ENCODE measurements around the gene CDK6. TPM values are rescaled to one million over a fixed set of nuclear protein-coding genes. Genes with fewer than 3 reads are reported as not detected.

The CDK6 gene
- total and polyA plus RNA-seq, 9 of the 15 experiments (the other 6 are each of a cell fraction or from before 2014, with no cell fraction given), result 7.6 to 109 (median 44.4) TPM

GRCh38 chr7:92830027-92830426 is 6.3 kb downstream of the CDK6 start:
- Histone ChIP-seq H2AFZ (ENCODE audit: low read depth, low read length) (no peak overlapping the region), H3K9me3 (replicated peaks; ENCODE audit: control insufficient read depth, insufficient read depth, low read depth, low read length) (peaks cover 4% of the 10 kb centered on the region; the same call in 1 of the 2 replicates), H3K27ac (ENCODE audit: extremely low read depth, low read depth, low read length) (no peak overlapping the region), H3K4me2 (ENCODE audit: insufficient read depth, low read length) (no peak overlapping the region), H4K20me1 (replicated peaks; ENCODE audit: control insufficient read depth, insufficient read depth, low read length) (peaks cover 9% of the 10 kb centered on the region; the same call in 1 of the 2 replicates), H3K4me3 (no peak overlapping the region), H3K9me1 (ENCODE audit: control insufficient read depth, insufficient read depth, low read length) (no peaks in the 10 kb centered on the region), H3K9ac (ENCODE audit: insufficient read depth in 1 of 2, low read depth in 2 of 2, low read length in 2 of 2) (no peak overlapping the region), H3K79me2 (ENCODE audit: control insufficient read depth, insufficient read depth, low read length) (peaks cover 100% of the 10 kb centered on the region), H3K4me1 (replicated peaks in 1 of 2; ENCODE audit: control insufficient read depth in 2 of 2, insufficient read depth in 2 of 2, low read length in 2 of 2) (peaks cover 4 to 24% of the 10 kb centered on the region in 2 experiments; a peak in 3 of 5 replicates), H3K36me3 (ENCODE audit: control insufficient read depth, insufficient read depth, low read length) (peaks cover 77% of the 10 kb centered on the region), H3K27me3 (ENCODE audit: control insufficient read depth in 2 of 2, insufficient read depth in 2 of 2, low read length in 2 of 2) (no peaks in the 10 kb centered on the region)
- CTCF ChIA-PET (ENCODE audit: low intra/inter-chr PET ratio), result no interaction called here
- ATAC-seq (no peak), FAIRE-seq (no peak), DNase-seq (ENCODE audit: extremely low read depth in 1 of 4, low spot score in 3 of 4) (no peak)
- TF ChIP-seq KLF13 (tag; IDR thresholded peaks at IDR 0.05; ENCODE audit: borderline replicate concordance, low read depth) (no peak), SMARCA5 (IDR thresholded peaks at IDR 0.05) (no peak), ELF1 (tag; IDR thresholded peaks at IDR 0.05) (0 out of 2 replicates have a peak, but pooled peaks have one; percentile 17)
- intact Hi-C loops (cut with micrococcal nuclease) (no loop called here), in situ Hi-C loops (cut with MboI) (no loop called here)
- whole genome bisulfite sequencing (ENCODE audit: insufficient coverage, low coverage, missing lambda C conversion rate), result 100% methylated on average over 1 of the region's 1 CpG
- POLR2A ChIA-PET, result interaction anchor here (0.6 to 1.4 kb wide), 4 partner anchors 9 to 149 kb away, joined by 3 to 5 read pairs (median 3); no protein-coding TSS in a partner anchor
- no TSS peak for BruUV-seq (replicated peaks)

GRCh38 chr7:92827464-92828120 is 8.8 kb downstream of the CDK6 start:
- WGBS (ENCODE audit: insufficient coverage, low coverage, missing lambda C conversion rate), result 40% methylated on average over 3 of the region's 3 CpGs
- Histone ChIP-seq H4K20me1 (replicated peaks; ENCODE audit: control insufficient read depth, insufficient read depth, low read length) (peaks cover 9% of the 10 kb centered on the region; the same call in 1 of the 2 replicates), H3K4me2 (ENCODE audit: insufficient read depth, low read length) (no peak overlapping the region), H2AFZ (ENCODE audit: low read depth, low read length) (no peak overlapping the region), H3K4me1 (replicated peaks in 1 of 2; ENCODE audit: control insufficient read depth in 2 of 2, insufficient read depth in 2 of 2, low read length in 2 of 2) (peaks cover under 1 to 4% of the 10 kb centered on the region in 2 experiments; a peak in 1 of 5 replicates), H3K27me3 (ENCODE audit: control insufficient read depth in 2 of 2, insufficient read depth in 2 of 2, low read length in 2 of 2) (no peaks in the 10 kb centered on the region), H3K4me3 (no peak overlapping the region), H3K79me2 (ENCODE audit: control insufficient read depth, insufficient read depth, low read length) (peaks cover 100% of the 10 kb centered on the region), H3K9ac (ENCODE audit: insufficient read depth in 1 of 2, low read depth in 2 of 2, low read length in 2 of 2) (no peak overlapping the region), H3K9me3 (replicated peaks; ENCODE audit: control insufficient read depth, insufficient read depth, low read depth, low read length) (peaks cover 2% of the 10 kb centered on the region; the same call in 1 of the 2 replicates), H3K27ac (ENCODE audit: extremely low read depth, low read depth, low read length) (no peak overlapping the region; the same call in 2 of the 3 replicates), H3K9me1 (ENCODE audit: control insufficient read depth, insufficient read depth, low read length) (no peaks in the 10 kb centered on the region), H3K36me3 (ENCODE audit: control insufficient read depth, insufficient read depth, low read length) (peaks cover 65% of the 10 kb centered on the region)
- in situ Hi-C loops (cut with MboI) (no loop called here), intact Hi-C loops (cut with micrococcal nuclease) (no loop called here)
- DNase-seq (ENCODE audit: extremely low read depth in 1 of 4, low spot score in 3 of 4), result peak in 1 of 4 experiments; percentile 34
- TF ChIP-seq NFIC (IDR thresholded peaks at IDR 0.05) (peak; percentile 37; the same call in 1 of the 2 replicates), SRSF9 (IDR thresholded peaks at IDR 0.05; ENCODE audit: borderline replicate concordance, low read depth, low read length) (no peak), C11orf30 (IDR thresholded peaks at IDR 0.05; ENCODE audit: low read depth) (peak; percentile 33; the same call in 1 of the 2 replicates)
- ATAC-seq, result peak; percentile 57
- CTCF ChIA-PET (ENCODE audit: low intra/inter-chr PET ratio), result no interaction called here
- peak; percentile 55 for FAIRE-seq
- BruUV-seq (replicated peaks), result no TSS peak
- POLR2A ChIA-PET, result no interaction called here

Measured in K562 (cell line).